ES-I3 (cell line): Measurements from ENCODE around the gene HEPN1.
A peak's percentile ranks its signal among the peaks of the same experiment; 100 is the strongest.

Experiments
- H3K36me3 ChIP-seq: 2 replicates; pipeline ENCODE4 v1.6.1; 2013; ENCODE audit warnings: mild to moderate bottlenecking, low read length, control low read depth, moderate library complexity; ENCODE audit not compliant: insufficient read depth
- H3K4me1 ChIP-seq: 2 replicates; pipeline ENCODE4 v1.6.1; 2013; ENCODE audit warnings: mild to moderate bottlenecking, control low read depth, low read length; ENCODE audit not compliant: insufficient read depth
- H3K9ac ChIP-seq: 2 replicates; pipeline ENCODE4 v1.6.1; 2013; ENCODE audit warnings: low read depth, mild to moderate bottlenecking, low read length, moderate library complexity
- H3K9me3 ChIP-seq: 2 replicates; pipeline ENCODE4 v1.6.1; 2013; ENCODE audit warnings: mild to moderate bottlenecking, low read length, moderate library complexity; ENCODE audit not compliant: control insufficient read depth, insufficient read depth

Gene HEPN1

DNA sequence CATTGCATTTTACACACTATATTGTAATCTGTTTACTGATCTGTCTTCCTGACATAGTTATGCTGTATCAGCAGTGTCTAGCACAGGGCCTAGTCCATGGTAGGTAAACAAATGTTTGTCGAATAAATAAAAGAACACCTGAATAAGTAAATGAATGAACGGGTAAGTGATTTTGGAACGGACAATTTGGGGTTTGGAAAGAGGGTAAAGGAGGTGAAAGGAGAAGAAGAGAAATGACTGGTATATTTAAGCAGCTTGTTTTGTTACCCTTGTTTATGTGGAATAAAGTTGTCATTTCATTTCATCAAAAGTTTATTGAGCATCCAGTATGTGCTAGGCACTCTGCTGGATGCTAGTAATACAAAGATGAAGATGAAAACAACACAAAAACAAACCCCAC, at the start of gene HEPN1:
Gene HEPN1, plus strand, starts transcription at position 301 of the 400 bp plus-strand sequence.
- Histone ChIP-seq H3K4me1 (no peaks in the 10 kb centered on the region; the same call in 1 of the 2 replicates), H3K36me3 (no peaks in the 10 kb centered on the region), H3K9me3 (no peaks in the 10 kb centered on the region), H3K9ac (no peak within 1 kb of the TSS)

DNA sequence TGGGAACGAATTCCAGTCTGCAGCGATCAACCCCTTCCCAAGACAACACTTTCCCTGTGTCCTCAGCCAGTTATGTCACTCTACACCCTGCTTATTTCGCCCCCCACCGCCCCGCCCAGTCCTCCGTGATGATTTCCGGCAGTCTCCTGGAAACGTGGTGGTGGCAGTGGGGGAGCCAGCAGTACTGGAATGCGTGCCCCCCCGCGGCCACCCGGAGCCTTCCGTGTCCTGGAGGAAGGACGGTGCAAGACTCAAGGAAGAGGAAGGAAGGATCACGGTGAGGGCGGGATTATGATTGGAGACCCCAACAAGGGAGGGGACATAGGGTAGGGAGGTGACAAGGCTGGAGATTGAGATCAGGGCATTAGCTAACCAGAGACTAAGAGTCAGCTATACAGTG, 49.7 kb upstream of the HEPN1 start:
- Histone ChIP-seq H3K9ac (no peak overlapping the region), H3K4me1 (no peaks in the 10 kb centered on the region), H3K9me3 (no peaks in the 10 kb centered on the region), H3K36me3 (no peaks in the 10 kb centered on the region)

DNA sequence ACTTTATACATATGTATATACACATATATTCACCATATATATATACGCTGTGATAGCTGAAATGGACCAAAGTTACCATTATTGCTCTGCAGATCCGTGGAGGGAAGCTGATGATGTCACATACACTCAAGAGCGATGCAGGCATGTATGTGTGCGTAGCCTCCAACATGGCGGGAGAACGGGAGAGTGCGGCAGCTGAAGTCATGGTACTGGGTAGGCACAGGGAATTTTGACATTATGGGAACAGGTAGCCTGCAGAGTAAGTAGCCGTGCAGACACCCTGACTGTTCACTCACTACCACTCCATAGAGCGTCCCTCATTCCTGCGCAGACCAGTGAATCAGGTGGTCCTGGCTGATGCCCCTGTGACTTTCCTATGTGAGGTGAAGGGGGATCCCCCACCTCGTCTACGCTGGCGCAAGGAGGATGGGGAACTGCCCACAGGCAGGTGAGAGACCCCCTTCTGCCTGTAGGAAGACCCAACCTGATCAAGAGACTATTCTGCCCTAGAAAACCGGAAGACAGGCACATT, 49.1 kb upstream of the HEPN1 start:
- Histone ChIP-seq H3K4me1 (no peaks in the 10 kb centered on the region), H3K9me3 (no peaks in the 10 kb centered on the region)

DNA sequence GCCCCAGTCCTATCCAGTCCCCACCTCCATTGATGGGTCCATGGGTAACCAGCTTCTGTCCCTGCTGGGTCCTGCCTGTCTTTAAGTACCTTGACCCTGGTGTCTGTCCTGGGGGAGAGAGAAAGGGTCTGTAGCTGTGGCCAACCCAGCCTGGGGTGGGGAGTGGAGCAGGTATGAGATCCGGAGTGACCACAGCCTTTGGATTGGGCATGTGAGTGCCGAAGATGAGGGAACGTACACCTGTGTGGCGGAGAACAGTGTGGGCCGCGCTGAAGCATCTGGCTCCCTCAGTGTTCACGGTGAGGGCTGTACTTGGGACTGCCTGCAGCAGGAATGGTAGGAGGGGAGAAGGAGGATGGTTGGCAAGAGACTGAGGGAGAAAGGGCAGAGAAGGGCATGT, 48.6 kb upstream of the HEPN1 start:
- Histone ChIP-seq H3K9ac (no peak overlapping the region), H3K4me1 (no peaks in the 10 kb centered on the region), H3K9me3 (no peaks in the 10 kb centered on the region), H3K36me3 (no peaks in the 10 kb centered on the region)

More for the DNA sequence above, 49.1 kb upstream of the HEPN1 start:
- Histone ChIP-seq H3K36me3 (no peaks in the 10 kb centered on the region), H3K9ac (no peak overlapping the region)

DNA sequence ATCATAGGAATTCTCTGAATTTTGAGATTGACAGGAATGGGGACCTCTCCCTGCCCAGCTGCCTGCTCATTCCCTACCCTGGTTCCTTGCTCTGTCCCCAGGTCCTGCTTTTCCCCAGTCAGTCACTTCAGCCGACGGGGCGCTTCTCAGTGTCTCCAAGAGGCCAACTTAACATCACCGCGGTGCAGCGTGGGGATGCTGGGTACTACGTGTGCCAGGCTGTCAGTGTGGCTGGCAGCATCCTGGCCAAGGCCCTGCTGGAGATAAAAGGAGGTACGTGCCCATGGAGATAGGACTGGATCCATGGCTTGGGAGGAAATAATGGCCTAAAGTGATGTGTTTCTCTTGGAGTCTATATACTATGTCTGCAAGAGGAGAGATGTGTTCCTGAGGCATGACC, 46.8 kb upstream of the HEPN1 start:
- no peak overlapping the region for H3K9ac ChIP-seq
- H3K36me3 ChIP-seq = no peaks in the 10 kb centered on the region
- H3K9me3 ChIP-seq = no peaks in the 10 kb centered on the region
- H3K4me1 ChIP-seq = no peaks in the 10 kb centered on the region

DNA sequence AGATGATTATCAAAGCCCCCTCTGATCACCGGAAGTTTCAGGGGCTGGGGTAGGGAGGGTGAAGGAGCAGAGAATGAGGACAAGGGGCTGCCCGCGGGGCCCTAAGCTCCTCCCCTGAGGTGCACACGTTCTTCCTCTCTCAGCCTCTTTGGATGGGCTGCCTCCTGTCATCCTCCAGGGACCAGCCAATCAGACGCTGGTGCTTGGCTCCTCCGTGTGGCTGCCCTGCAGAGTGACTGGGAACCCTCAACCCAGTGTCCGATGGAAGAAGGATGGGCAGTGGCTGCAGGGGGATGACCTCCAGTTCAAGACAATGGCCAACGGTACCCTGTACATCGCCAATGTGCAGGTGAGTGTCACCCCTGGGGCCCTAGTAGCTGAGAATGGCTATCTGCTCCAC, 46.3 kb upstream of the HEPN1 start:
- Histone ChIP-seq H3K4me1 (no peaks in the 10 kb centered on the region), H3K9me3 (no peaks in the 10 kb centered on the region), H3K36me3 (no peaks in the 10 kb centered on the region), H3K9ac (no peak overlapping the region)

DNA sequence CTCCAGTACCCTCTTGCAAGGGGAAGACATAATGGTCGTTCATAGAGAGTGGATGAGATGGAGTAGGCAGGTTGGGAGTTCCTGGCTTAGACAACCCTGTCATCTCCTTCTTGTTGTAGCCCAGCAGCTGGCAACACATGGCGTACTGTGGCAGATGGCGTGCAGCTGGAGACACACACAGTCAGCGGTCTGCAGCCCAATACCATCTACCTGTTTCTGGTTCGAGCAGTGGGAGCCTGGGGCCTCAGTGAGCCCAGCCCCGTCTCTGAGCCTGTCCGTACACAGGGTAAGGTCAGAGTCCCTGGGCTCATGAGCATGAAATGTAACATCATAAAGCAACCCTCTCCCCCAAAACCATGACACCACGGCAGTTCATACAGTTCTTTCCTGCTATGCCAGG, 45.1 kb upstream of the HEPN1 start:
- no peaks in the 10 kb centered on the region for H3K4me1 ChIP-seq
- no peaks in the 10 kb centered on the region for H3K9me3 ChIP-seq

DNA sequence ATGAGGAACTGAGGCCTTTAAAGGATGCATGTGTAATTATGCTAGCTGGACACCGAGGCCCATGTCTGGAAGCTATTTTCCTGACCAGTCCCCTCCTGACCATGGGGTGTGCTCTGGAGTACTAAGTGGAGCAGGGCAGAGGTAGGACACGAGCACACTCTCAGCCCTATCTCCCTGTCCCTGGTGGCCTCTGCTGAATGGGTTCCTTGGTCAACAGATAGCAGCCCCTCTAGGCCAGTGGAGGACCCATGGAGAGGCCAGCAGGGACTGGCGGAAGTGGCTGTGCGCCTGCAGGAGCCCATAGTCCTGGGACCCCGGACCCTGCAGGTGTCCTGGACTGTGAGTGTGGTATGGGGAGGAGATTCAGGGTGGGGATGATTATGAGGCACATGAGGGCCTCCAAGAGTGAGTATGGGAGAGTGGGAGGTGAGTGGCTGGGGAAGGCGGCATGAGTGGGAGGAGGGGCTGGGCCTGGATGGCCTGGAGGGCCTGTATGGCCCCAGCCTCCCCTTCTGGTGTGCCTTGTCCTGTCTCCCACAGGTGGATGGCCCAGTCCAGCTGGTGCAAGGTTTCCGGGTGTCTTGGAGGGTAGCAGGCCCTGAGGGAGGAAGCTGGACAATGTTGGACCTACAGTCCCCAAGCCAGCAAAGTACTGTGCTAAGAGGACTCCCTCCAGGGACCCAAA, 44.3 kb upstream of the HEPN1 start:
- H3K9ac ChIP-seq = no peak overlapping the region
- H3K4me1 ChIP-seq = no peaks in the 10 kb centered on the region
- no peaks in the 10 kb centered on the region for H3K9me3 ChIP-seq
- no peaks in the 10 kb centered on the region for H3K36me3 ChIP-seq

More for the DNA sequence above, 45.1 kb upstream of the HEPN1 start:
- no peak overlapping the region for H3K9ac ChIP-seq
- no peaks in the 10 kb centered on the region for H3K36me3 ChIP-seq

DNA sequence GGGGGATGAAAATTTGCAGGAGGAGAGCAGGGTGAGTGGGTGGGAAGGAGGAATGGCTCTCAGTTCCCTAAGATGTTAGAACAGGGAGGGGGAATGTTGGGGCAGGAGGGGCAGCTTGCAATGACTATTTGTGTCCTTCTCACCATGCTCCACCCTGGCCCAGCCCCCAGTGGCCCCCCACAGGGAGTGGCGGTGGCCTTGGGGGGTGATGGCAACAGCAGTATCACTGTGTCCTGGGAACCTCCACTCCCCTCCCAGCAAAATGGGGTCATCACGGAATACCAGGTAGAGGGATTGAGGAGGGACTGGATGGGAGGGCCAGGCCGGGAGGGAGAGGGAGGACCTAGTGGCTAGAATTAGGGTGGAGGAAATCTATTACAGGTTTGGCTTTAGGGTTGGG, 43.6 kb upstream of the HEPN1 start:
- Histone ChIP-seq H3K9me3 (no peaks in the 10 kb centered on the region), H3K4me1 (no peaks in the 10 kb centered on the region), H3K9ac (peak overlapping the region; percentile 89), H3K36me3 (no peaks in the 10 kb centered on the region)

DNA sequence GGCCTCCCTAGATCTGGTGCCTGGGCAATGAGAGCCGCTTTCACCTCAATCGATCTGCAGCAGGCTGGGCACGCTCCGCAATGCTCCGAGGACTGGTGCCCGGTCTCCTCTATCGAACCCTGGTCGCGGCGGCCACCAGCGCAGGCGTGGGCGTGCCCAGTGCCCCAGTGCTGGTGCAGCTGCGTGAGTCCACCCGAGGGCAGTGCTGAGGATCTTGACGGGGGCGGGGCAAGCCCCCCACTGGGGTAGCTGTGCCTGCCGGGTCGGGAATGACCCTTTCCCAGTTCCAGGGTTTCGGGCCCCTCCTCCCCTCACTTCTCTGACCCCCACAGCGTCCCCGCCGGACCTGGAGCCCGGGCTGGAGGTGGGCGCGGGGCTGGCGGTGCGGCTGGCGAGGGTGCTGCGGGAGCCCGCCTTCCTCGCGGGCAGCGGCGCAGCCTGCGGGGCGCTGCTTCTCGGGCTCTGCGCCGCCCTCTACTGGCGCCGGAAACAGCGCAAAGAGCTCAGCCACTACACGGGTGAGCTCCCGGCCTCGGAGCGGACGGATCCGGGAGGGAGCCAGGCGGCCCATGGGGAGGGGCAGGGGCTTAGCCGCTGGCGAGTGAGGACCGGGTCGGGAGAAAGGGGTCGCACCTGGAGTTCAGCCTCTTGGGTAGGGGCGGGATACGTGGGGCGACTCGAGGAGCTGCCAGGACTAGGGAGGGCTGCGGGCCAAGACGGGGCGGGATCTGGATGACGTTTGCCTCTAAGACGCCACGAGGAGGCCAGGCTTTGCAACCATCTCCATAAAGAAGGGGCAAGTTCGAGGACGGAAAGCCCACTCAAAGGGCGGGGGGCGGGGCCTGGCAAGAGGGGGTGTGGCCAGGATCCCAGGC, 42.9 kb upstream of the HEPN1 start:
- Histone ChIP-seq H3K9ac (peak overlapping the region; percentile 89), H3K9me3 (no peaks in the 10 kb centered on the region), H3K36me3 (no peaks in the 10 kb centered on the region), H3K4me1 (no peaks in the 10 kb centered on the region)

DNA sequence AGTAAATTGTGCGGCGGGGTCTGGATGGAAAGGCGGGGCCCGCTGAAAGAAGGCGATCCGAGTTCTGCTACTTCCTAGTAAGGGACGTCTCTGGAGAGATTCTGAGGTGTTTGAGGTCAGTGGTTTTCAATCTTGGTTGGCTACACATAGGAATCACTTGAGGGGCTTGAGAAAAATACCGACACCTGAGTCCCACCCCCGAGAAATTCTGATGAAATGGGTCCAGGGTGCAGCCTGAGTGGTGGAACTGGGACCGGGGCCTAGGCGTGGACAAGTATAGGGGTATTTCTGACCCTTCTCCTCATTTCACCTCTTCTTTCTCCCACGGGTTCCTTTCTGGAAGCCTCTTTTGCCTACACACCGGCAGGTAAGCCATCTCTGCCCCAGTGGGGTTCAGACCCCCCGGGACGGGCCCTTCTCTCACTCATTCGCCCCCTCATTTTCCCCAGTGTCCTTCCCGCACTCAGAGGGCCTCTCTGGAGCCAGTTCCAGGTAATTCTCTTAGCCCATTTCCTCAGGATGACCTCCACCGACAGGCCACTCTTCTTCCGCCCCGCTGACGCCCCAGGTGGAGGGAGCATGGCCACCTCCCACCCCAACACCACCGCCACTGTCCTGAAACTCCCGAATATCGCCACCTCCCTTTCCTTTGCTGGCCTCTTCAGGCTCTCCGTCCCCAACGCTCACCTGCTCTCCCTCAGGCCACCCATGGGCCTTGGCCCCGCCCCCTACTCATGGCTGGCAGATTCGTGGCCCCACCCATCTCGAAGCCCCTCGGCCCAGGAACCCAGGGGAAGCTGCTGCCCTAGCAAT, 42.0 kb upstream of the HEPN1 start:
- no peaks in the 10 kb centered on the region for H3K9me3 ChIP-seq
- no peaks in the 10 kb centered on the region for H3K4me1 ChIP-seq
- peak overlapping the region; percentile 89 for H3K9ac ChIP-seq
- H3K36me3 ChIP-seq = no peaks in the 10 kb centered on the region

DNA sequence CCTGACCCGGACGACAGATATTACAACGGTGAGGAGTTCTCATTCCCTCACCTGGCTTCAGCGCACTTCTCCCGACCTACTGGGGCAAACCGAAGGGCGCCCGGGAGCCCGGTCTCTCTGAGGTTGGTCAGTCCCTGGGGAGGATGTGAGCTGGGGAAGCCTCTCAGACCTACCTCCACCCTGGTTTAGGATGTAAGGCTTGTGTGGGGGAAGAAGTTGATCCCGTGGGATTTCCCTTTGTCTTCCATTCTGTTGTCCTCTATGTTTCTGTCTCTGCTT, 41.5 kb upstream of the HEPN1 start:
- Histone ChIP-seq H3K36me3 (no peaks in the 10 kb centered on the region), H3K4me1 (no peaks in the 10 kb centered on the region), H3K9ac (peak overlapping the region; percentile 89; the same call in 1 of the 2 replicates), H3K9me3 (no peaks in the 10 kb centered on the region)

DNA sequence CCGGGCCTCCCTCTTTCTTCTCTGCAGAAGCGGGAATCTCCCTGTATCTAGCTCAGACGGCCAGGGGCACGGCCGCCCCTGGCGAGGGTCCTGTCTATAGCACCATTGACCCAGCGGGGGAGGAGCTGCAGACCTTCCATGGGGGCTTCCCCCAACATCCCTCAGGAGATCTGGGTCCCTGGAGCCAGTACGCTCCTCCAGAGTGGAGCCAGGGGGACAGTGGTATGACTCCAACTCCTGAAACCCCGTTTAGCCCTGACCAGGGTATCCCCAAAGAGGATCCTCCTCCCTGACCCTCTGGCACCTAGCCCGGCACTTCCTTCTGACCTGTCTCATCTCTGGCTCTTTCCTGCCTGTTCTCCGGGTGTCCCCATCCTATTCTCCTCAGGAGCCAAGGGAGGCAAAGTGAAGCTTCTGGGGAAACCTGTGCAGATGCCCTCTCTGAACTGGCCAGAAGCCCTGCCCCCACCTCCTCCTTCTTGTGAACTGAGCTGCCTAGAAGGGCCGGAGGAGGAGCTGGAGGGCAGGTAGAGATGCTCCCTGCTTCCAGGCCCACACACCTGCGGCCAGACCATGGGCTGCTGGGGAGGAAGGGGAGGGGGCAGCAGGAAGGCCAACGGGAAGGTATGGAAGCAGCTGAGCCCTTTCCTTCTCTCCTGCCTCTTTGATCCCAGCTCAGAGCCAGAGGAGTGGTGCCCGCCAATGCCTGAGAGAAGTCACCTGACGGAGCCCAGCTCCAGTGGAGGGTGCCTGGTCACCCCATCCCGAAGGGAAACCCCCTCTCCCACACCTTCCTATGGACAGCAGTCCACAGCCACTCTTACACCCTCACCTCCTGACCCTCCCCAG, 40.9 kb upstream of the HEPN1 start:
- Histone ChIP-seq H3K36me3 (no peaks in the 10 kb centered on the region), H3K4me1 (no peaks in the 10 kb centered on the region), H3K9me3 (no peaks in the 10 kb centered on the region), H3K9ac (peak overlapping the region; percentile 89; the same call in 1 of the 2 replicates)
